HEK293 (cell line): ENCODE measurements around the gene DNTTIP2.
A peak's percentile ranks its signal among the peaks of the same experiment; 100 is the strongest.

Experiments used
- CTCF ChIA-PET: fragments of 350-600 bp; formaldehyde crosslinking; extraction: SDS; loops from one replicate; lab custom pipeline; 2021; ENCODE audit warnings: antibody characterized with exemption; lab: Yijun Ruan, JAX
- POLR2A ChIA-PET: fragments of 300-600 bp; formaldehyde crosslinking; extraction: SDS; loops from one replicate; lab custom pipeline; 2020; ENCODE audit warnings: antibody characterized with exemption, inconsistent platforms; lab: Yijun Ruan, JAX
- H3K27ac ChIP-seq: fragments of 200-500 bp; sonication (Bioruptor generic); 2 replicates; pipeline ENCODE4 v1.5.1; 2014; ENCODE audit warnings: low read depth, low read length, control low read depth, inconsistent platforms; ENCODE audit errors: extremely low read depth
- H3K36me3 ChIP-seq, 2 experiments: fragments of 200-500 bp in 1 of 2; sonication (Bioruptor generic) in 1 of 2; 1 replicate in 1 of 2; 2 replicates in 1 of 2; pipeline ENCODE4 v1.5.1; 2014 to 2017; ENCODE audit warnings: inconsistent platforms in 2 of 2, low read length in 2 of 2; ENCODE audit not compliant: control insufficient read depth in 2 of 2, insufficient read depth in 1 of 2
- H3K4me1 ChIP-seq: fragments of 200-500 bp; sonication (Bioruptor generic); 2 replicates; pipeline ENCODE4 v1.5.1; 2014; ENCODE audit warnings: mild to moderate bottlenecking, low read length, inconsistent platforms; ENCODE audit not compliant: control insufficient read depth, insufficient read depth
- H3K4me3 ChIP-seq: 2 replicates; pipeline ENCODE4 v1.5.1; 2011; ENCODE audit warnings: low read depth, mild to moderate bottlenecking, control low read depth, low read length, moderate library complexity
- H3K9me3 ChIP-seq: fragments of 200-500 bp; sonication (Bioruptor generic); 2 replicates; pipeline ENCODE4 v1.5.1; 2014; ENCODE audit warnings: low read depth, low read length, inconsistent platforms; ENCODE audit not compliant: control insufficient read depth, insufficient read depth
- BCL6B ChIP-seq: fragments of 450-650 bp; formaldehyde crosslinking; IDR thresholded peaks from 2 replicates; pipeline ENCODE4 v1.5.1; 2017; ENCODE audit warnings: missing biosample characterization, missing genetic modification characterization
- EGR2 ChIP-seq: fragments of 450-650 bp; formaldehyde crosslinking; IDR thresholded peaks from 2 replicates; pipeline ENCODE4 v1.5.1; 2016; ENCODE audit warnings: low read depth, missing biosample characterization, missing genetic modification characterization
- HOXA7 ChIP-seq: sonication (generic); formaldehyde crosslinking; IDR thresholded peaks from 2 replicates; pipeline ENCODE4 v1.8.1; 2022; ENCODE audit warnings: missing genetic modification reagents, borderline replicate concordance
- MZF1 ChIP-seq: fragments of 450-650 bp; formaldehyde crosslinking; IDR thresholded peaks from 2 replicates; pipeline ENCODE4 v1.5.1; 2017; ENCODE audit warnings: missing biosample characterization, missing genetic modification characterization, borderline replicate concordance
- PATZ1 ChIP-seq: fragments of 450-650 bp; formaldehyde crosslinking; IDR thresholded peaks from 2 replicates; pipeline ENCODE4 v1.5.1; 2016; ENCODE audit warnings: missing biosample characterization, missing genetic modification characterization
- PBX3 ChIP-seq: sonication (generic); formaldehyde crosslinking; IDR thresholded peaks from 2 replicates; pipeline ENCODE4 v1.8.1; 2022; ENCODE audit warnings: mild to moderate bottlenecking, moderate library complexity, missing genetic modification reagents
- PRDM2 ChIP-seq: fragments of 450-650 bp; formaldehyde crosslinking; IDR thresholded peaks from 2 replicates; pipeline ENCODE4 v1.5.1; 2016; ENCODE audit warnings: missing biosample characterization, missing genetic modification characterization, borderline replicate concordance
- ZBTB48 ChIP-seq: fragments of 450-650 bp; formaldehyde crosslinking; IDR thresholded peaks from 2 replicates; pipeline ENCODE4 v1.5.1; 2016; ENCODE audit warnings: missing biosample characterization, missing genetic modification characterization
- ZFP41 ChIP-seq: fragments of 450-650 bp; formaldehyde crosslinking; IDR thresholded peaks from 2 replicates; pipeline ENCODE4 v1.5.1; 2016; ENCODE audit warnings: missing biosample characterization, missing genetic modification characterization, borderline replicate concordance
- ZNF2 ChIP-seq: fragments of 450-650 bp; formaldehyde crosslinking; IDR thresholded peaks from 2 replicates; pipeline ENCODE4 v1.5.1; 2016; ENCODE audit warnings: missing biosample characterization, missing genetic modification characterization
- ZNF350 ChIP-seq: fragments of 450-650 bp; formaldehyde crosslinking; IDR thresholded peaks from 2 replicates; pipeline ENCODE4 v1.5.0; 2017; ENCODE audit warnings: missing biosample characterization, mild to moderate bottlenecking, missing genetic modification characterization
- ZNF624 ChIP-seq: fragments of 450-650 bp; formaldehyde crosslinking; IDR thresholded peaks from 2 replicates; pipeline ENCODE4 v1.5.1; 2017; ENCODE audit warnings: missing biosample characterization, missing genetic modification characterization
- ZNF658 ChIP-seq: fragments of 450-650 bp; formaldehyde crosslinking; IDR thresholded peaks from 2 replicates; pipeline ENCODE4; 2016; ENCODE audit warnings: missing biosample characterization, missing genetic modification characterization
- ZSCAN23 ChIP-seq: fragments of 450-650 bp; formaldehyde crosslinking; IDR thresholded peaks from 2 replicates; pipeline ENCODE4 v1.5.1; 2016; ENCODE audit warnings: missing biosample characterization, missing genetic modification characterization
- ZSCAN30 ChIP-seq: fragments of 450-650 bp; IDR thresholded peaks from 2 replicates; pipeline ENCODE4 v1.5.1; 2018; ENCODE audit warnings: missing biosample characterization, mild to moderate bottlenecking, missing genetic modification characterization, moderate library complexity
- TF ChIP-seq, protein P1 (sequence below): fragments of 450-650 bp; formaldehyde crosslinking; IDR thresholded peaks from 2 replicates; pipeline ENCODE4 v1.5.1; 2016; ENCODE audit warnings: missing biosample characterization, missing genetic modification characterization
- TF ChIP-seq, protein P2 (sequence below): fragments of 450-650 bp; formaldehyde crosslinking; conservative IDR thresholded peaks from 2 replicates; pipeline ENCODE4 v1.5.1; 2016; ENCODE audit warnings: low read depth, missing biosample characterization, missing genetic modification characterization
- TF ChIP-seq, protein P3 (sequence below): fragments of 450-650 bp; IDR thresholded peaks from 2 replicates; pipeline ENCODE4 v1.5.1; 2018; ENCODE audit warnings: missing biosample characterization, missing genetic modification characterization

DNTTIP2 gene

DNA sequence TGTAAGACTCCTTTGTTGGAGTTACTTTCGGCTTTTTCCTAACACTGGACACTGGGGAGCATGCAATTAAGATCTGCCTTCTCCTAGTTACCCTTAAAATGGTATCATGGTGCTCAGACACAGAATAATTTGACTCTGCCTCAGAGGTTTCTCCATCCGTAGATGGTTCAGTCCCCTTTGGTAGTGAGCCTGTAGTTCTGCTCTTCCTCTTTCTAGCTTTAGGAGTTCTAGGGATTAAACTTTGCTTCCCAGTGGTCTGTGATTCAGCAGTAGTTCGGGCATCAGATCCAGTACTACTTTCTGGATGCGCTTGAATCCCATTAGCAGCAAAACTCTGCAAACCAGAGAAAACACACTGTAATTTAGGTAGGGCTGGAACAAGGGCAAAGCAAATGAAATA is 1.5 kb downstream of the DNTTIP2 start:
- H3K4me3 ChIP-seq, result no peak overlapping the region
- TF ChIP-seq ZNF624 (tag by site-specific recombination) (no peak), PATZ1 (tag by site-specific recombination) (no peak), ZBTB48 (tag by site-specific recombination) (no peak), PRDM2 (tag by site-specific recombination) (no peak), ZNF350 (tag by site-specific recombination) (no peak), ZSCAN23 (tag by site-specific recombination) (no peak), EGR2 (tag by site-specific recombination) (no peak), MZF1 (no peak), ZSCAN30 (tag by site-specific recombination) (no peak), ZFP41 (no peak), HOXA7 (CRISPR knock-in tag) (no peak)
- TF ChIP-seq, protein P1, sequence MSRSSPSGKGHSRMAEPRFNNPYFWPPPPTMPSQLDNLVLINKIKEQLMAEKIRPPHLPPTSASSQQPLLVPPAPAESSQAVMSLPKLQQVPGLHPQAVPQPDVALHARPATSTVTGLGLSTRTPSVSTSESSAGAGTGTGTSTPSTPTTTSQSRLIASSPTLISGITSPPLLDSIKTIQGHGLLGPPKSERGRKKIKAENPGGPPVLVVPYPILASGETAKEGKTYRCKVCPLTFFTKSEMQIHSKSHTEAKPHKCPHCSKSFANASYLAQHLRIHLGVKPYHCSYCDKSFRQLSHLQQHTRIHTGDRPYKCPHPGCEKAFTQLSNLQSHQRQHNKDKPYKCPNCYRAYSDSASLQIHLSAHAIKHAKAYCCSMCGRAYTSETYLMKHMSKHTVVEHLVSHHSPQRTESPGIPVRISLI (tag by site-specific recombination), result no peak
- H3K36me3 ChIP-seq, result peaks cover 33 to 52% of the 10 kb centered on the region in 2 experiments
- H3K27ac ChIP-seq, result no peak overlapping the region
- no peaks in the 10 kb centered on the region for H3K9me3 ChIP-seq
- H3K4me1 ChIP-seq, result peaks cover 6% of the 10 kb centered on the region
- POLR2A ChIA-PET, result no interaction called here
- CTCF ChIA-PET, result interaction anchor here (0.7 to 1.2 kb wide), 3 partner anchors 33 to 457 kb away, joined by 3 to 4 read pairs (median 4); no protein-coding TSS in a partner anchor

DNA sequence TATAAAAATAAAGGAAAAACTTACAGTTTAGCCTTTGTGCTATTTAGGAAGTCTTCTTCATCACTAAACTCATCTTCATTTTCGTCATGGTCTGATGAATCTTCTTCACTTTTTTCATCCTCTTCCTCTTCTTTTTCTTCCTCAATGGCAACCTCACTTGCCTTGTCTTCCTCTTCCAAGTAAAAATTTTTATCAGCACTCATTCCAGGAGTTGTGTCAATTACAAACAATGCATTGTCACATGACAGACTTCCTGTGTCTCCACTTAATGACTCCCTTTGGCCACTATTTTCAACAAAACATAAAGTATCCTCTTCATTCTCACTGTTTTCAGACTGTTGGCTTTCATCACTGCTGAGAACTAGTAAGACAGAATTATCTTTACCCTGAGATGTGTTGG is 2.8 kb downstream of the DNTTIP2 start:
- TF ChIP-seq PBX3 (CRISPR knock-in tag) (no peak), BCL6B (no peak), ZNF2 (tag by site-specific recombination) (no peak), ZNF658 (tag by site-specific recombination) (no peak)
- TF ChIP-seq, protein P2, sequence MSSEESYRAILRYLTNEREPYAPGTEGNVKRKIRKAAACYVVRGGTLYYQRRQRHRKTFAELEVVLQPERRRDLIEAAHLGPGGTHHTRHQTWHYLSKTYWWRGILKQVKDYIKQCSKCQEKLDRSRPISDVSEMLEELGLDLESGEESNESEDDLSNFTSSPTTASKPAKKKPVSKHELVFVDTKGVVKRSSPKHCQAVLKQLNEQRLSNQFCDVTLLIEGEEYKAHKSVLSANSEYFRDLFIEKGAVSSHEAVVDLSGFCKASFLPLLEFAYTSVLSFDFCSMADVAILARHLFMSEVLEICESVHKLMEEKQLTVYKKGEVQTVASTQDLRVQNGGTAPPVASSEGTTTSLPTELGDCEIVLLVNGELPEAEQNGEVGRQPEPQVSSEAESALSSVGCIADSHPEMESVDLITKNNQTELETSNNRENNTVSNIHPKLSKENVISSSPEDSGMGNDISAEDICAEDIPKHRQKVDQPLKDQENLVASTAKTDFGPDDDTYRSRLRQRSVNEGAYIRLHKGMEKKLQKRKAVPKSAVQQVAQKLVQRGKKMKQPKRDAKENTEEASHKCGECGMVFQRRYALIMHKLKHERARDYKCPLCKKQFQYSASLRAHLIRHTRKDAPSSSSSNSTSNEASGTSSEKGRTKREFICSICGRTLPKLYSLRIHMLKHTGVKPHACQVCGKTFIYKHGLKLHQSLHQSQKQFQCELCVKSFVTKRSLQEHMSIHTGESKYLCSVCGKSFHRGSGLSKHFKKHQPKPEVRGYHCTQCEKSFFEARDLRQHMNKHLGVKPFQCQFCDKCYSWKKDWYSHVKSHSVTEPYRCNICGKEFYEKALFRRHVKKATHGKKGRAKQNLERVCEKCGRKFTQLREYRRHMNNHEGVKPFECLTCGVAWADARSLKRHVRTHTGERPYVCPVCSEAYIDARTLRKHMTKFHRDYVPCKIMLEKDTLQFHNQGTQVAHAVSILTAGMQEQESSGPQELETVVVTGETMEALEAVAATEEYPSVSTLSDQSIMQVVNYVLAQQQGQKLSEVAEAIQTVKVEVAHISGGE (tag by site-specific recombination), result peak; percentile 41; the same call in 1 of the 2 replicates
- TF ChIP-seq, protein P3, sequence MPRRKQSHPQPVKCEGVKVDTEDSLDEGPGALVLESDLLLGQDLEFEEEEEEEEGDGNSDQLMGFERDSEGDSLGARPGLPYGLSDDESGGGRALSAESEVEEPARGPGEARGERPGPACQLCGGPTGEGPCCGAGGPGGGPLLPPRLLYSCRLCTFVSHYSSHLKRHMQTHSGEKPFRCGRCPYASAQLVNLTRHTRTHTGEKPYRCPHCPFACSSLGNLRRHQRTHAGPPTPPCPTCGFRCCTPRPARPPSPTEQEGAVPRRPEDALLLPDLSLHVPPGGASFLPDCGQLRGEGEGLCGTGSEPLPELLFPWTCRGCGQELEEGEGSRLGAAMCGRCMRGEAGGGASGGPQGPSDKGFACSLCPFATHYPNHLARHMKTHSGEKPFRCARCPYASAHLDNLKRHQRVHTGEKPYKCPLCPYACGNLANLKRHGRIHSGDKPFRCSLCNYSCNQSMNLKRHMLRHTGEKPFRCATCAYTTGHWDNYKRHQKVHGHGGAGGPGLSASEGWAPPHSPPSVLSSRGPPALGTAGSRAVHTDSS (tag by site-specific recombination), result peak; percentile 78
- Histone ChIP-seq H3K27ac (no peak overlapping the region), H3K4me3 (no peak overlapping the region), H3K36me3 (peaks cover 33 to 65% of the 10 kb centered on the region in 2 experiments), H3K4me1 (peaks cover 6% of the 10 kb centered on the region), H3K9me3 (no peaks in the 10 kb centered on the region)
- ChIA-PET POLR2A (no interaction called here), CTCF (no interaction called here)
